Measurements from ENCODE around the gene CDKAL1. TPM values are rescaled to one million over a fixed set of nuclear protein-coding genes. Genes with fewer than 3 reads are reported as not detected.
"Not testable (repeated sequence)": the region's sequence is repeated elsewhere in the genome, so short reads cannot be mapped to it uniquely, and the experiment has no call there.

Gene CDKAL1
- total RNA-seq, 1 donor from 2014 or later: 12.2 TPM

GRCh38 chr6:20719980-20720379 lies 185.7 kb downstream of the CDKAL1 start:
- no peak for TF ChIP-seq CTCF (conservative IDR thresholded peaks at IDR 0.05; ENCODE audit: low read depth, low read length)
- no peak for DNase-seq (ENCODE audit: low read depth)
- H3K4me3 ChIP-seq (ENCODE audit: low read depth, low read length): no peak overlapping the region

- not testable (repeated sequence) for DNase-seq (ENCODE audit: low read depth); H3K4me3 ChIP-seq (ENCODE audit: low read depth, low read length)
Observed at GRCh38 chr6:20721121-20721520, 186.9 kb downstream of the CDKAL1 start.

- H3K4me3 ChIP-seq (ENCODE audit: low read depth, low read length): no peak overlapping the region
- DNase-seq (ENCODE audit: low read depth): no peak
- TF ChIP-seq CTCF (conservative IDR thresholded peaks at IDR 0.05; ENCODE audit: low read depth, low read length): no peak
Observed at GRCh38 chr6:20722455-20722854, 188.2 kb downstream of the CDKAL1 start.

- no peak overlapping the region for H3K4me3 ChIP-seq (ENCODE audit: low read depth, low read length)
- TF ChIP-seq CTCF (conservative IDR thresholded peaks at IDR 0.05; ENCODE audit: low read depth, low read length): no peak
- no peak for DNase-seq (ENCODE audit: low read depth)
Observed at GRCh38 chr6:20723236-20723635, 189.0 kb downstream of the CDKAL1 start.

GRCh38 chr6:20724443-20725190 lies 190.4 kb downstream of the CDKAL1 start:
- TF ChIP-seq CTCF (conservative IDR thresholded peaks at IDR 0.05; ENCODE audit: low read depth, low read length): no peak
- DNase-seq (ENCODE audit: low read depth): no peak
- no peak overlapping the region for H3K4me3 ChIP-seq (ENCODE audit: low read depth, low read length)

- H3K4me3 ChIP-seq (ENCODE audit: low read depth, low read length): not testable (repeated sequence)
Observed at GRCh38 chr6:20725235-20725634, 191.0 kb downstream of the CDKAL1 start.

GRCh38 chr6:20729086-20729485 lies 194.8 kb downstream of the CDKAL1 start:
- no peak for TF ChIP-seq CTCF (conservative IDR thresholded peaks at IDR 0.05; ENCODE audit: low read depth, low read length)
- no peak for DNase-seq (ENCODE audit: low read depth)
- H3K4me3 ChIP-seq (ENCODE audit: low read depth, low read length): no peak overlapping the region

More at GRCh38 chr6:20725235-20725634, 191.0 kb downstream of the CDKAL1 start:
- DNase-seq (ENCODE audit: low read depth): not testable (repeated sequence)

GRCh38 chr6:20732362-20732761 lies 198.1 kb downstream of the CDKAL1 start:
- DNase-seq (ENCODE audit: low read depth); H3K4me3 ChIP-seq (ENCODE audit: low read depth, low read length): not testable (repeated sequence)

All from epithelial cell of proximal tubule (primary cell).